NCI-H2227 treated with DMSO at 0.1 percent for 48 hours (cell line): ENCODE measurements around the gene SNRNP25.
"Not testable (repeated sequence)": the region's sequence is repeated elsewhere in the genome, so short reads cannot be mapped to it uniquely, and the experiment has no call there.

ENCODE experiments used
- DNase-seq: peaks from one replicate; lab custom pipeline; 2025; lab: John Stamatoyannopoulos, UW

SNRNP25 gene

DNA sequence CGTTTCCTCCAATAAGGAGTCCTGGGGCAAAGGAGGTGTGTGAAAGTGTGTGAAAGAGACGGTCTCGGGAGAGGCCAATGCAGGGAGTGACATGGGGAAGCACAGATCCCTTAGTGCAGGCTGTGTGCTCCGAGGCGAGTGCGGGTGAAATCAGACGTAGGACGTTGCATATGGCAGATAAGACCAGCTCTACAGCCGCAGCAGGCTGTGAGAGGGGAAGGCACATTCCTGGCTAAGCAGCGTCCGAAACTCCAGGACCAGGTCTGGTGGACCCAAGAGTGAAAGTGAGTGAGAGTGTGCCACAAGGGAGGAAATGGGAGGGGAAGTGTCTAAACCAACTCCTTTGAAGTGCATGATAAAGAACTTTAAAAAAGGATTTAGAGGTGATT, 11.6 kb upstream of the SNRNP25 start:
- no peak for DNase-seq

DNA sequence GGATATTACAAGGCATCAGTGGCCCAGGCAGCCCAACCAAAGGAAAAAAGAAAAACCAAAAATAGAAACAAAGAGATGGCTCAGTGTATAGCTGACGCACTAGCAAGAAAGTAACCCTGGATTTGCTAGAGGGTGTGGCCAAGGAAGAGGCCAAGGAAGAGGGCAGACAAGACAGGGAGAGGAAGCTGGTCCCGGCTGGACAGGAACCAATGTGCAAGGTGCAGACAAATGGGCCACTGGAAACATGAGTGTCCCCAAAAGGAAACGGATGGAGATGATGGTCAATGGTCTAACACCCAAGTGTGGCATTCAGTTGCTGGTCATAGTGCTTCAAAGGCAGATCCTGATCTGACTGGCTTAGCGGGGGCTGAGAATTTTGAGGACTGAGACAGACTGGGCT, 10.9 kb upstream of the SNRNP25 start:
- no peak for DNase-seq

DNA sequence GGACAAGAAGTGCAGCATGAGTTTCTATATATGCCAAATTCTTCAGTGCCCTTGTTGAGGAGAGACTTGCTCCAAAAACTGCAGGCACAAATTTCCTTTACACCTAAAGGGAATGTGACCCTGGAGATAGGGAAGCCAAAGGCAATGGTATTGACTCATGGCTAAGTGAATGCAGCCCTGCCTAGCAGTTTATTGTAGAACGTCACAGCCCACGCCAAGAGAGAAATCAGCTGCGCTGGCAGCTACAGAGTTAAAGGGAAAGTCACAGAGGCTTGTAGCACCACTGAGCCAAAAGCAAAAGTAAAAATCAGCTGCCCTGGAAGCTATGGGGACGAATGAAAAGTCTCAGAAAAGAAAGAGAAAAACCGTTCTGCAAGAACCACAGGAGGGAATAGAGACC, 10.3 kb upstream of the SNRNP25 start:
- DNase-seq = no peak

DNA sequence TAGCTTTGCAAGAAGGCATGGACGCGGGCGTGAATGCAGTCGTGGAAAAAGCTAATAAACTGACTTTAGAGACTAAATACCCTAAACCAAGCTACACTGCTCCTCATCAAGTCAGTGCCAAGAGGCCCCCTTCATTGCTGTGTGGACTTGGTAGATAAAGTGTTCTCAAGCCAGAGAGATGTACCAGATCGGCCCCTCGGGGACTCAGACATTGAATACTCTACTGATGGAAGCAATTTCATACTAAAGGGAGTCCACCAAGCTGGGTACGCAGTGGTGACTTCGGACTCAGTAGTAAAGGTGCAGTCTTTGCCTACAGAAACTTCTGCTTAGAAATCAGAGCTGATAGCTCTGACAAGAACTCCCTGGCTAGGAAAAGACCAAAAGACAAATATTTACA, 9.0 kb upstream of the SNRNP25 start:
- DNase-seq = no peak

DNA sequence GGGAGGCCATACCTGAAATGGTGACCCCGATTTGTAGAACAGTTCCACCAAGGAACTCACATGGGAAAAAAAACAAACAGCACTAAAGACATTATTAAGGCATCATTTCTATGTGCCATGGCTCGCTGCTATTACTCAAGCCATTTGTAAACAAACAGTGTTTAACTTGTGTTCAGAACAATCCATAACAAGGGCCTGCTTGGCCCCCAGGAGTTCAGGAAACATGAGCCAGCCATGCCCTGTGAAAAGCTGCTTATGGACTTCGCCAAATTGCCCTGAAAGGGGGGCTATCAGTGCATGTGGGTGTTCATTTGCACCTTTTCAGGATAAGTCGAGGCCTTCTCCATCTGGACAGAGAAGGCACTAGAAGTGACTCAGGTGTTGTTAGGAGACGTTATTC, 8.2 kb upstream of the SNRNP25 start:
- DNase-seq = no peak

DNA sequence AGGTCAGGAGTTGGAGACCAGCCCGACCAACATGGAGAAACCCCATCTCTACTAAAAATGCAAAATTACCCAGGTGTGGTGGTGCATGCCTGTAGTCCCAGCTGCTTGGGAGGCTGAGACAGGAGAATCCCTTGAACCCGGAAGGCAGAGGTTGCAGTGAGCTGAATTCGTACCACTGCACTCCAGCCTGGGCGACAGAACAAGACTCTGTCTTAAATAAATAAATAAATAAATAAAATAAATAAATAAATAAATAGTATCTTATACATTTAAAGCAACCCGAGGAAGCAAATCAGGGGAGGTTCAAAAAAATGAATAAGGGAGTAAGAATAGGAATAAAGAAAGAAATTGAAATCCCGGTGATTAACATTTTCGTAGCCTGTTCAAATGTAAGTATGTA, 7.1 kb upstream of the SNRNP25 start:
- DNase-seq = not testable (repeated sequence)

DNA sequence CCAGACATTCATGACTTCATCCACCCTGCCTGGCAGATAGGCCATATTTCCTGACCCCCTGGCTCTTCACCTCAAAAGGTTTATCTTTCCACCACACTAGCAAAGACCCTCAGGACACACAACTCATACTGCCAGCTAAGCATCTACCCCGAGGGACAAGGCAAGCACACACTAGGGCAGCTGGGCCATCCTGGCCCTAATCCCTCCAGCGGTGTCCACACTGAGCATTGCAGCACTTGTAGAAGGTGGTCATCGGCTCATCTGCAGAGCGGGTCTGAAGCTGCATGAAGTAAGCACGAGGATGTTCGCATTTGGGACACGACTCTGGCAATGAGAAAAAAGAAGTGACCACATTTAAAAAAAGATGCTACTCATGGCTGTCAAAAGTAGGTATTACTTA, 6.4 kb upstream of the SNRNP25 start:
- no peak for DNase-seq

DNA sequence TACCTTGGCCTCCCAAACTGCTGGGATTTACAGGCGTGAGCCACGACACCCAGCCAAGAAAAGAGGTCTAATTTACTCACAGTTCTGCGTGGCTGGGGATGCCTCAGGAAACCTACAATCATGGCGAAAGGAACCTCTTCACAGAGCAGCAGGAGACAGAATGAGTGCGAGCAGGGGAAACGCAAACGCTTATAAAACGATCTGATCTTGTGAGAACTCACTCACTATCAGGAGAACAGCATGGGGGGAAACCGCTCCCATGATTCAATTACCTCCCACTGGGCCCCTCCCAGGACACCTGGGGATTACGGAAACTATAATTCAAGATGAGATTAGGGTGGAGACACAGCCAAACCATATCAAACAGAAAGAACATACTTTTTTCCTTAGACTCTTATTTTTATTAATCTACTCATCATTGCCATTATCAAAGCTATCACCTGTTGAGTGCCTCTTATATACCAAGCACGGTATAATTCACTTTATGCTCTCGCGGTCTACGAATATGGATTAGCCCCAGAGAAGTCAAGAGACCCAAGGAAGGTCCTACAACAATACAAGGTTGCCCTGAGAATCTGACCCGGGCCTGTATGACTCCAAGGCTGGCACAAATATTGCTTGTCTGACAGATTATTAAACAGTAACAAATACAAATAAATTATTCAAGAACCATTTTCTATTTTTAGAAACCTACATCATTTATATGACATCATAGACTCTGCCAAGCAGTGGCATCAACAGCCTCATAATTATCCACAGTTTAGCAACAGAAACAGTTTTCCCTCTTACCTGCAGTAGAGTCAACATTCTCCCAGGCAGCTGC, 2.6 kb upstream of the SNRNP25 start:
- DNase-seq = no peak

DNA sequence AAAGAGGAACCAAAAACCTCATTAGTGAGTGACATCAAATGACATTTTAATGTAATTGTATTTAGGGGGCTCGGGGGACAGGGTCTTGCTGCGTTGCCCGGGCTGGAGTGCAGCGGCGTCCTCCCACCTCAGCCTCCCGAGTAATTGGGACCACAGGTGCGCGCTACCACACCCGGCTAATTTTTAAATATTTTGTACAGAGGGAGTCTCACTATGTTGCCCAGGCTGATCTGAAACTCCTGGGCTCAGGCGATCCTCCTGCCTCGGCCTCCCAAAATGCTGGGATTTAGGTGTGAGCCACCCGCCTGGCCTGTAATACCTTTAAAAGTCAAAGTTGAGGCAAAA, 581 bp downstream of the SNRNP25 start:
- no peak for DNase-seq

DNA sequence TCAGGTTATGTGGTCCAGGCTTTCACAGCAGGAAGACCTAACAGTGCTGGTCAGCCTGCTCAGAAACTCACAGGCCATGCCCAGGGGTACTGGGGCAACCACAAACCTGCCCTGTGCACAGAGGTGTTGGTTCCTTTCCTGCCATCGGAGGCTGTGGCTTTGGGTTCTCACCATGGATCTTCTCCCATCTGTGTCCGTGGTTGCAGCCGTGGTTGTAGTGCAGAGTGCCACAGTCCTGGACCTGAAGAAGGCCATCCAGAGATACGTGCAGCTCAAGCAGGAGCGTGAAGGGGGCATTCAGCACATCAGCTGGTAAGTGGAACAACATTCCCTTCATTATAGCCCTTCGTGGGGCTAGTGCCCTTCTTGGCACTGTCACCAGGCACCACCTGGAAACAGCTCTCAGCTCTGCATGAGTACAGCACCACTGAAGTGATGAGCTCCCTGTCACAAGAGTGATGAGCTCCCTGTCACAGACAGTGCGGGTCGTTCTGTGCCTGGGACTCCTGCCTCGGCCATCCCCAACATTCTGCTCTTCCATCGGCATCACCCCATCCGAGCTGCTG, 2.0 kb downstream of the SNRNP25 start:
- no peak for DNase-seq

DNA sequence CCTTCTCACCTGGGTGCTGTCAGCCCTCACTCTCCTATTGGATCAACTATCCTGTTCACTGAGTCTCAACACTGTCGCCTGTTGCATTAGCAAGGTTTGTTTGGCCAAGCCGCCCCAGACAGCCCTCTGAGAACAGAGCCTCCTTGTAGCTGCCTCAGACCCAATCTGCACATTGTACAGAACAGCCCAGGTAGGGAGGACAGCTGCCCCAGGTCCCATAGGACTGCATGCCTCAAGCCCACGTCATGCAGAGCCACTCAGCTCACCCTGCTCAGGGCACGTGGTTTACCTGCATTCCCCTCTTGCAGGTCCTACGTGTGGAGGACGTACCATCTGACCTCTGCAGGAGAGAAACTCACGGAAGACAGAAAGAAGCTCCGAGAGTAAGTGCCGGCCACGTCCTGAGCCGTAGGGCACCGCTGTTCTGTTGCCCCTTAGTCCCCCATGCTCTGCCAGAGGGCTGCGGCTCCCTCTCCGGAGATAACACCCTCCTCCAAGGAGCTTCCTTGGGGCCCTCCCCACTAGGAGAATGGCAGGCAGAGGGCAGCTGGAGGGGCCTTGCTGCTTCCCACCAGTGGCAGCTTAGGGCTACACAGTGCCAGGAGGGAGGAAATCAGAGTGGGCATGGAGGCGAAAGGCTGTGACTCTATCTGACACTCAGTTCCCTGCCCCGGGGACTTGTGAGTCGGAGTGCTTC, 2.8 kb downstream of the SNRNP25 start:
- DNase-seq = no peak

DNA sequence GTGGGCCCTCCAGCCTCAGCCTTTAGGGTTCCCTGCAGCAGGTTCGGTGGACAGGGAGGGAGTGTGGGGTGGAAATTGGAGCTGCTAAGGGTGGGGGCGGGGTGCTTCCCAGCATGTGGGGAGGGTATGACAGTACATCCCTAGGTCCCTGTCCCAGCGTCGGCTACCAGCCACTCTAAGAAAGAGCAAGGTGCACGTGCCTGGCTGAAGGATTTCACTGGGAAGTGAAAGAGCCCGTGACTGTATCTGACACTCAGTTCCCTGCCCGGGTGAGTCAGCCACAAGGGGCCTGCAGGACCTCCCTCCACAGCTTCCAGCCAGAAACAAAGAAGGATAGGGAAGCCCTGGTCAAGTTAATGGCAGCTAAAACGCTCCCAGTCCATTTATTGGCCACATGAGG, 4.1 kb downstream of the SNRNP25 start:
- DNase-seq = no peak

DNA sequence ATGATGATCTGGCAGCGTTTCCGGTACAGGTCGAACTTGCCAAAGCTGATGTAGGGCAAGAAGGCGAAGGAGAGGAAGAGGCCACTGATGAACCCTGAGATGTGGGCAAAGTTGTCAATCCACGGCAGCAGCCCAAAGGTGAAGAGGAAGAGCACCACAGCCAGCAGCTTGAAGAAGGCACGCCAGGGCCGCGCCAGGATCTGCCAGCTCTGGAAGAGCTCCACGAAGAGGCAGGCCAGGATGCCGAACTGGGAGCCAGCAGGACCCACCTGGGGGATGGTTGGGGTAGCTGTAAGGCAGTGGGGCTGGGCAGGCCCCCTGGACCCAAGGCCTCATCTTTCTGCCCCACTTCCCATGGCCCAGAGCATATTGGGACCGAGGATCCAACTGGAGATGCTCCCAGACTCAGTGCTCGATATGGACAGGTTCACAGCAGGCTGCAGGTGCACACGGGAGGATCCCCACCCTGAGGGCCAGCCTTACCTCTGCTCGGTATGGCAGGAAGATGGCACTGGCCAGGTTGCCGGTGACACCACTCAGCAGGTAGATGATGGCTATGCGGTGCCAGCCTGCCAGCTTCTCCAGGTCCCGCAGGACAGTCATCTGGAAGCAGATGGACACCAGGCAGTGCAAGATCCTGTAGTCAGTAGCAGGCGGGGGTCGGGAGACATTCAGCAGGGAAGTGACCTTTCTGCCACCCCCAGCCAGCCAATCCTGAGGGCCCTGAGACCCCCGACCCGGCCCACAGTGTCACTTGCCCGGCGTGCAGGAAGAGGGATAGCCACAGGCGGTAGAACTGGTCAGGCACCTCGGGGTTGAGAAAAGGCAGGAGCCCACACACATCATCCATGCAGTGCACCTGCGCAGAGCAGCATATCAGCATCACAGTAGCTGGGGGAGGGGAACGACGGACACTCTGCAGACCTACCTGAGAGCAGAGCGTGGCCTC, 5.1 kb downstream of the SNRNP25 start:
- no peak for DNase-seq

DNA sequence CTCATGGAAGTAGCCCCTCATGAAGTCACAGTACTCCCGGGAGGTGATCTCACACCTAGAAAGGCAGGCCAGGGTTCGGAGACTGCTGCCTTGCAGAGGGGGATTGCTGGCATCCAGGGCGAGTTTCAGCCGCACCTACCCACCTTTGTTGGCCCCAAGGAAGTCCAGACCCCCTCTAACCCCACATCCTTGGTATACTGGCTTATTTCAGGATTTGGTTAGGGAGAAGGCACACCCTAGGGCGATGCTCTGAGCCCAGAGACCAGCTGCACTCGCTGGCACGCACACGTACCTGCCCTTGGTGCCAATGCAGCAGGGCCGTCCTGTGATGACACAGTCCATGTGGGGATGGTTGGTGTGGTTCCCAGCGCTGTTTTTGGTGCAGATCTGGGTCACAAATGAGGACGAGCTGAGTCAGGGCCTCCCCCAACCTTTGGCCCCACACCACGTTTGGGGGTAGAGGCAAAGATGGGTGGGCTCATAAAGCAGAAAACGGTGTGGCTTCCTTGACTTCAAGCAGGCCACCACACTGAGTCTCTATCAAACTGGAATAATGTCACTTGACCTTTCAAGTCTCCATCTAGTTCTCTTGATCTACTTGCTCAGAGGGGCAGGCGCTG, 5.9 kb downstream of the SNRNP25 start:
- no peak for DNase-seq

DNA sequence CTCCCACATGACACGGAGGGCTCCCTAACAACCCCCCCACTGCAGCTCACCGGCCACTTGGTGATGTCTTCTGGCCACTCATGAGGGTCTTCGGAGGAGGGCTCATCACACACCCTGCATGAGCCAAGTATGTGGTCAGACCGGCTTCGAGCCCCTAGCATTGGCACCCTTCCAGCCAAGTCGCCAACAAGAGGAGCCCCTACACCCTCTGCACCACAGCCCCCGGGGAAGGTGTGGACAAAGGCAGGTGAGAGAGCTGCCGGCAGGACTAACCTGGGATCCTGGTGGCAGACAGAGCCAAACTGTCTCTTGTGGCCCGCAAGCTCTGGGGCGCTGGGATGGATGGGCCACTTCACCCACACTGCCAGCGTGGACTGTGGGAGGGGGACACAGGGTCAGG, 6.5 kb downstream of the SNRNP25 start:
- no peak for DNase-seq

DNA sequence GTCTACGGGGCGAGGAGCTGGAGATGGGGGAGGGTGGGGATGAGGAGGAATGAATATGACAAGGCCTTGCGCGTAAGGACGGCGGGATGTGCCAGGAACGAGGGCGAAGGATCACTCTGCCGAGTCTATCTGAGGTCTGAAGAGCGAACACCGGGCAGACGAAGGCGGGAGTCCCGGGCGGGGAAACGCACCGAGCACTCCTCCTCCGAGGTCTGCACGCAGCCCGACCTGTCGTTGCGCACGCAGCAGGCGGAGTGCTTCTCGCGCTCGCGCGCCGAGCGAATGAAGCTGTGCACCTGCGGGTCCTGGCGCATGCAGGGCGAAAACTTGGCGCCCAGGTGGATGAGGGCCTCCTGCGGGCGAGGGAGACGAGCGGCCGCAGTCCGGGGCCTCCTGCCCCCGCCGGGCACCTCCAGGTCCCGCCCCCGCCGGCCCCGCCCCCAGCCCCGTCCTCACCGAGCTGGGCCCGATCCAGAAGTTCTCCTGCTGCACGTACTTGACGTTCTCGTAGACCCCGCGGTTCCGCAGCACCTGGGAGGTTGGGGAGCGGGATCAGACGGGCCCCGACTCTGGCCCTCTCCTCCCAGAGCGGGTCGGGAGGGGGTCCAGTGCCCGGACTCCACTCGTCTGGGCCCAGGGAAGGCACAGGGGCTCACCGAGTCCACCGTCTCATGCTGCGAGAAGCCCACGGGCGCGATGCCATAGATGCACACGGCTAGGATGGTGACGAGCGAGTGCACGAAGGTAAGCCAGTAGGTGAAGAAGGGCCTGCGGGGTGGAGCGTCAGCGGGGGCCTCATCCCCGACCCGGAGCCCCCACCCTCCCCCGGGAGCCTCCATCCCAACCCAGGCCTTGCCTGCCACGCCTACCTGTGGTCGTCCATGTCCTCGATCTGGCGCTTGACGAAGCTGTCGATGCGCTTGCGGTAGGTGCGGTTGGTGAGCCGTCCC, 7.6 kb downstream of the SNRNP25 start:
- DNase-seq = no peak

DNA sequence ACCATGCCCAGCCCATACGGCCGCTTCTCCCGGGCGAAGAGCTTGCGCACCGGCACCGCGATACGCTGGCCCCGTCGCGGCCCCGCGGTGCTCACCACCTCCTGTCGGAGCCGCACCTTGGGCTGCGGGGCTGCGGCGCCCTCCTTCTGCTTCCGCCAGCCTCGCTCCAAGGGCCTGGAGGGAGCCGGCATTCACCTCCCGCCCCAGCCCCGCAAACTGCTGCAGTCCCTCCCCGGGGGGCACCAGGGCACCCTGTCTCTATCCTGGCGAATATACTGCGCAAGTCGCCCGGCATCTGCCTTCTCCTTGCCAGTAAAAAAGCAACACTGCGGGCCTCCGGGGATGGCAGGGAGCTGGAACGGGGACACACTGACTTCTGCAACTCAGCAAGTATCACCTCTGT, 8.3 kb downstream of the SNRNP25 start:
- DNase-seq = no peak

DNA sequence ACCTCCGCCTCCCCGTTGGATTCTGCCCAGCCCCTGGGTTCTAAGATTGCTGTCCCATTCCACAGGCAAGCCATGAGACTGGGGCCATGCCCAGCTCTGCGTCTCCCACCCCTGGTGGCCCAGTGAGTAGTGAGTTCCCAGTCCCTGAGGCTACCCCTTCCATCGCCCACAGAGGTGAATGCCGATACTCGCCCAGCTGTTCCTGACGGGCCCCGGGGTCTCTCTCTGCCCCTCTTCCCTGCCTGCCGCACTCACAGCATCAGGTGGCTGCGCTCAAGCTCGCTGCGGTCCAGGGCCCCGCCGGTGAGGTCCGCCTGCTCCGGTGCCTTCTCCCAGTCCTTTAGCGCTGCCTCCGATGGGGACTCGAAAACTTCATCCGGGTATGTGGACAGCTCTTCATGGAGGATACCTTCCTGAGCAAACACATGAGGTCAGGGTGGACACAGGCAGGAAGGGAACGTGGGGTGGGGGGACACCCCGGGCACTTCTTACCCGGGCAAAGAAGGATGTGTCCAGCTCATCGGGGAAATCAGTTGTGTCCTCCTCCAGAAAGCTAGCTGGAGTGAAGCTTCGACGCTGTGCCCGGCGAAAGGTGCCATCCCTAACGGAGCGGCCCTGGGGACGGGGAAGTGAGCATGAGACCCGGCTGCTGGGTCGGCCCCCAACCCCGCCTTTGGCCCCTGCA, 8.8 kb downstream of the SNRNP25 start:
- no peak for DNase-seq

DNA sequence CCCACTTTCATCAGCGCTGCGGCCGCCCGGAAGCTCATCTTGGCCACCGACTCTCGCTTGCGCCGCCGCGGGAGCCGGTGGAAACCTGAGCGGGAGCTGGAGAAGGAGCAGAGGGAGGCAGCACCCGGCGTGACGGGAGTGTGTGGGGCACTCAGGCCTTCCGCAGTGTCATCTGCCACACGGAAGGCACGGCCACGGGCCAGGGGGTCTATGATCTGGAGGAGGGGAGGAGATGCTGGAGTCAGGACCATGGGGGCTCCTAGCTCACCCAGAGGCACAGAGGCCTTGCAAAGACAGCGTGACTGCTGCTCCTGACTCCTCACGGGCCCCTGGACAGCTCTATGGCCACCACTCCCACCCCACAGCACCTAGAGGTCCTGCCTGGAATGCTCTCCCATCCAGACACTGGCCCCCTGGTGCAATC, 9.4 kb downstream of the SNRNP25 start:
- DNase-seq = no peak

DNA sequence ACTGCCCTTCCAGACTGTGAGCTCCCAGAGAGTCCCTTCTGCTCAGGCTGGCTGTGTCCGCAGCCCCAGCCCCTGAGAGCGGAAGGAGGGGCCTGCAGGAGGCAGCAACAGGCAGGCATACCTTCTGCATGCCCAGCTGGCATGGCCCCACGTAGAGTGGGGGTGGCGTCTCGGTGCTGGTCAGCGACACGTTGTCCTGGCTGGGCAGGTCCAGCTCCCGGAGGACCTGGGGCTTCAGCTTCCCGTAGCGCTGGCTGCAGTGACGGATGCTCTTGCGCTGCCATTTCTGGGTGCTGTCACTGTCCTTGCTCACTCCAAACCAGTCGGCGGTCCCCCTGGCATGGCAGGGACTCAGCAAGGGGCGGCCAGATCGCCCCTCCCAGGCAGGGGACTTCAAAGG, 9.8 kb downstream of the SNRNP25 start:
- DNase-seq = no peak
